ENCODE data around the gene METTL16. TPM values are rescaled to one million over a fixed set of nuclear protein-coding genes. Genes with fewer than 3 reads are reported as not detected.

The METTL16 gene
- total and polyA plus RNA-seq, 2 of the 4 experiments (the other 2 are of a cell fraction), result 11.8 to 15.4 TPM

GRCh38 chr17:2468270-2468669 lies 43.4 kb downstream of the METTL16 start:
- CTCF ChIA-PET, result no interaction called here
- peak overlapping the region; percentile 13; the same call in 1 of the 2 replicates for H3K4ac ChIP-seq (ENCODE audit: low read depth, low read length)
- no peak overlapping the region for H3K9ac ChIP-seq (ENCODE audit: low read depth, low read length)

More at GRCh38 chr17:2468270-2468669, 43.4 kb downstream of the METTL16 start:
- Histone ChIP-seq H2AK9ac (replicated peaks; ENCODE audit: low read depth, low read length, poor library complexity) (no peak overlapping the region), H3K79me1 (ENCODE audit: low read depth in 1 of 2, low read length in 2 of 2) (peaks cover 0 to 5% of the 10 kb centered on the region in 2 experiments; a peak in 2 of 4 replicates), H2BK5ac (ENCODE audit: low read depth, low read length, poor library complexity, severe bottlenecking) (peak overlapping the region; percentile 48), H3K14ac (replicated peaks; ENCODE audit: low read depth, low read length) (no peak overlapping the region), H3K4me2 (ENCODE audit: low read depth, low read length) (no peak overlapping the region; the same call in 1 of the 2 replicates), H3K27me3 (ENCODE audit: control insufficient read depth, insufficient read depth, low read length) (no peaks in the 10 kb centered on the region), H2BK20ac (ENCODE audit: low read depth, low read length) (peak overlapping the region; percentile 19; the same call in 1 of the 2 replicates), H2AFZ (replicated peaks; ENCODE audit: low read length, poor library complexity) (no peak overlapping the region), H2BK15ac (ENCODE audit: low read depth, low read length) (no peak overlapping the region), H3K56ac (ENCODE audit: extremely low read depth, insufficient read depth, low read length) (no peak overlapping the region), H4K20me1 (ENCODE audit: insufficient read depth, low read length) (peaks cover 12% of the 10 kb centered on the region; the same call in 1 of the 2 replicates), H4K8ac (ENCODE audit: low read depth in 2 of 2, low read length in 2 of 2) (no peak overlapping the region; a peak in 1 of 4 replicates), H4K5ac (ENCODE audit: low read depth, low read length) (no peak overlapping the region; the same call in 1 of the 2 replicates), H4K91ac (ENCODE audit: insufficient read depth, low read depth, low read length) (no peak overlapping the region), H3K36me3 (ENCODE audit: control insufficient read depth, insufficient read depth, low read length) (peaks cover 11% of the 10 kb centered on the region), H3K9me1 (ENCODE audit: insufficient read depth, low read length) (peaks cover 7% of the 10 kb centered on the region), H3K27ac (ENCODE audit: insufficient read depth, low read length) (no peak overlapping the region), H3K9me3 (ENCODE audit: control insufficient read depth, insufficient read depth, low read length) (no peaks in the 10 kb centered on the region), H3K4me1 (ENCODE audit: control insufficient read depth, insufficient read depth, low read length) (peaks cover 2% of the 10 kb centered on the region; the same call in 1 of the 2 replicates), H2AK5ac (ENCODE audit: low read depth, low read length) (no peak overlapping the region), H3K18ac (ENCODE audit: low read depth, low read length) (no peak overlapping the region), H3K4me3 (ENCODE audit: insufficient read depth, low read depth, low read length) (no peak overlapping the region), H2BK120ac (ENCODE audit: low read depth, low read length) (no peak overlapping the region), H3K23ac (ENCODE audit: low read depth, low read length) (no peak overlapping the region)
- dilution Hi-C loops (cut with HindIII; ENCODE audit: low sequenced_read_pairs, unreplicated experiment) (no loop called here), in situ Hi-C loops (cut with MboI; ENCODE audit: low sequenced_read_pairs) (no loop called here), intact Hi-C loops (cut with micrococcal nuclease) (no loop called here)
- POLR2A ChIA-PET (ENCODE audit: unreplicated experiment), result no interaction called here
- DNase-seq, result peak; percentile 99
- TF ChIP-seq CEBPB (IDR thresholded peaks at IDR 0.05; ENCODE audit: low read depth, low read length), result no peak
- 0 out of 2 replicates have a peak, but pooled peaks have one; percentile 4 for TF ChIP-seq SMC3 (IDR thresholded peaks at IDR 0.05; ENCODE audit: low read depth, low read length)
- TF ChIP-seq FOS (IDR thresholded peaks at IDR 0.05; ENCODE audit: low read depth, low read length), result peak; percentile 52; the same call in 1 of the 2 replicates
- no peak for TF ChIP-seq CHD1 (IDR thresholded peaks at IDR 0.05; ENCODE audit: low read depth, low read length)
- TF ChIP-seq ELK1 (IDR thresholded peaks at IDR 0.05; ENCODE audit: borderline replicate concordance, low read depth, low read length), result no peak
- TF ChIP-seq BHLHE40 (IDR thresholded peaks at IDR 0.05; ENCODE audit: low read depth, low read length), result peak; percentile 82
- TF ChIP-seq, protein P1, sequence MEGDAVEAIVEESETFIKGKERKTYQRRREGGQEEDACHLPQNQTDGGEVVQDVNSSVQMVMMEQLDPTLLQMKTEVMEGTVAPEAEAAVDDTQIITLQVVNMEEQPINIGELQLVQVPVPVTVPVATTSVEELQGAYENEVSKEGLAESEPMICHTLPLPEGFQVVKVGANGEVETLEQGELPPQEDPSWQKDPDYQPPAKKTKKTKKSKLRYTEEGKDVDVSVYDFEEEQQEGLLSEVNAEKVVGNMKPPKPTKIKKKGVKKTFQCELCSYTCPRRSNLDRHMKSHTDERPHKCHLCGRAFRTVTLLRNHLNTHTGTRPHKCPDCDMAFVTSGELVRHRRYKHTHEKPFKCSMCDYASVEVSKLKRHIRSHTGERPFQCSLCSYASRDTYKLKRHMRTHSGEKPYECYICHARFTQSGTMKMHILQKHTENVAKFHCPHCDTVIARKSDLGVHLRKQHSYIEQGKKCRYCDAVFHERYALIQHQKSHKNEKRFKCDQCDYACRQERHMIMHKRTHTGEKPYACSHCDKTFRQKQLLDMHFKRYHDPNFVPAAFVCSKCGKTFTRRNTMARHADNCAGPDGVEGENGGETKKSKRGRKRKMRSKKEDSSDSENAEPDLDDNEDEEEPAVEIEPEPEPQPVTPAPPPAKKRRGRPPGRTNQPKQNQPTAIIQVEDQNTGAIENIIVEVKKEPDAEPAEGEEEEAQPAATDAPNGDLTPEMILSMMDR (conservative IDR thresholded peaks at IDR 0.05; ENCODE audit: low read depth, low read length), result no peak
- ATAC-seq (ENCODE audit: low read depth), result peak; percentile 92
- BruUV-seq (replicated peaks), result no TSS peak
- 0% methylated on average over 1 of the region's 4 CpGs; no CpG with 5 or more reads in 1 of the 2 experiments for WGBS, 2 experiments (ENCODE audit: extremely low coverage in 2 of 2, insufficient read length in 1 of 2)
